Hepatocyte (in vitro differentiated cells): ENCODE results near the gene IL1RAPL2.

Experiments
- CTCF ChIP-seq: fragments of 200-600 bp; sonication (generic); IDR thresholded peaks from 2 replicates; pipeline ENCODE4 v1.5.1; 2016; ENCODE audit warnings: antibody characterized with exemption, mild to moderate bottlenecking; ENCODE audit not compliant: poor library complexity
- EZH2 ChIP-seq: fragments of 200-600 bp; sonication (generic); IDR thresholded peaks from 2 replicates; pipeline ENCODE4 v1.6.1; 2016; ENCODE audit warnings: antibody characterized with exemption, mild to moderate bottlenecking, borderline replicate concordance
- EZH2phosphoT487 ChIP-seq: fragments of 200-600 bp; sonication (generic); IDR thresholded peaks from one replicate; pipeline ENCODE4 v1.6.1; 2018; ENCODE audit warnings: antibody characterized with exemption, mild to moderate bottlenecking, low read depth, moderate library complexity; ENCODE audit not compliant: unreplicated experiment, severe bottlenecking

- no peak for TF ChIP-seq EZH2
- TF ChIP-seq CTCF: no peak
- no peak for TF ChIP-seq EZH2phosphoT487
Observed at GRCh38 chrX:105775679-105776078, 1209.7 kb downstream of the IL1RAPL2 start.
